RCC 7860 (cell line): ENCODE data around the gene GABPB1.
A peak's percentile ranks its signal among the peaks of the same experiment; 100 is the strongest.

Source experiments
- DNase-seq: peaks from one replicate; pipeline ENCODE4 v3.0.0-alpha.2; 2015; ENCODE audit warnings: low spot score
- FAIRE-seq: peaks from 2 replicates; lab custom pipeline; 2012; peaks lifted over from hg19 to GRCh38; lab: Jason Lieb, UNC

Gene GABPB1

DNA sequence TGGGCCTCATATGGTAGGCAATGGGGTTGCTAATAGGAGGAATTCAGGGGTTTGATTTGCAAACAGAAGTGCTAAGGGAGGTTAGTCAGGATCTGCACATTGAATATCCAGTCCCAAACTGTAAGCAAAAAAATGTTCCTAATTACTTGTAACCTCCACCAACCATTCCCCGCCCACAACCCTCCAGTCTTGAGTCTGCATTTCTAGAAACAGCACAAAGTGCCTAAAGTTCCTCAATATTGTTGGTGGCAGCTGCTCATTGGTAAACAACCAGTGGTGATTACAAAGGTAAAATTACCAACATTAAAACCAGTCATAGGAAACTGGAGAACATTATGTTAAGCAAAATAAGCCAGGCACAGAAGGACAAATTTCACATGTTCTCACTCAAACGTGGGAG is 108.4 kb downstream of the GABPB1 start:
- FAIRE-seq (no peak), DNase-seq (no peak)

DNA sequence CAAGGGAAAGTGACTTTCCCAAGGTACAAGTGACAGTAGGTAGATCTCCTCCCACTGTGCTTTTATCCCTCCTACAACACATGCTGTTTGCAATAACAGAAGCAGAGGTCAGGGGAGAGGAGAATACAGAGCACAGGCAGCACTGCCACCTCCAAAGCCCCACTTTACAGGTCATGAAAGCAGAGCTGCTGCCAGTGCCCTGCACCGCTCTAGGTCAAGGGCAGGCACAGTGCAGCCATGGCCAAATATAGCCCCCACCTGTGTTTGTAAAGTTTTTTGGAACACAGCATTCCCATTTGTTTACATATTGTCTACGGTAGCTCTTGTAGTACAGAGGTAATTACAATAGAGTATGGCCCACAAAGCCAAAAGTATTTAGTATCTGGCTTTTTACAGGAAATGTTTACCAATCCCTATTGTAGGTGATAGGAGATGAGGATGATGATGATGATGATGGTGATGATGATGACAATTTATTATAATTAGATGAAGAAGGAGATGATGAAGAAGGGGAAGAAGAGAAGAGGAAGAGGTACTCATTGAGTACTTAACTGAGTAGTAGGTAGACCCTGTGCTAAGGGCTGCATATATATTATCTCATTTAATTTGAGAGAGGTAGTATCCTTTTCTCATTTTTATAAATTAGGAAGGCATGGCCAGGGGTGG is 109.9 kb downstream of the GABPB1 start:
- FAIRE-seq, result no peak
- DNase-seq, result no peak

DNA sequence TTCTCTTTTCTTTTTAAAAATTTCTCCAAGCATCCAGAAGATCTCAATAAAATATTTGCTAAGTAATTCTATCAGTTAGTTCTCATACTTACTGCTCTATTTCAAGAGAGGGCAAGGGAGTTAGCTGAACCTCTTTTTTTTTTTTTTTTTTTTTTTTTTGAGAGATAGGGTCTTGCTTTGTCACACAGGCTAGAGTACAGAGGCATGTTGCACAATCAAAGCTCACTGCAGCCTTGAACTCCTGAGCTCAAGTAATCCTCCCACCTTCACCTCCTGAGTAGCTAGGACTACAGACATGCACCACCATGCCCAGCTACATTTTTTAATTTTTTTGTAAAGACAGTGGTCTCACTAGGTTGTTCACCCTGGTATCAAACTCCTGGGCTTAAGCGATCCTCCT is 110.8 kb downstream of the GABPB1 start:
- no peak for FAIRE-seq
- DNase-seq, result no peak

DNA sequence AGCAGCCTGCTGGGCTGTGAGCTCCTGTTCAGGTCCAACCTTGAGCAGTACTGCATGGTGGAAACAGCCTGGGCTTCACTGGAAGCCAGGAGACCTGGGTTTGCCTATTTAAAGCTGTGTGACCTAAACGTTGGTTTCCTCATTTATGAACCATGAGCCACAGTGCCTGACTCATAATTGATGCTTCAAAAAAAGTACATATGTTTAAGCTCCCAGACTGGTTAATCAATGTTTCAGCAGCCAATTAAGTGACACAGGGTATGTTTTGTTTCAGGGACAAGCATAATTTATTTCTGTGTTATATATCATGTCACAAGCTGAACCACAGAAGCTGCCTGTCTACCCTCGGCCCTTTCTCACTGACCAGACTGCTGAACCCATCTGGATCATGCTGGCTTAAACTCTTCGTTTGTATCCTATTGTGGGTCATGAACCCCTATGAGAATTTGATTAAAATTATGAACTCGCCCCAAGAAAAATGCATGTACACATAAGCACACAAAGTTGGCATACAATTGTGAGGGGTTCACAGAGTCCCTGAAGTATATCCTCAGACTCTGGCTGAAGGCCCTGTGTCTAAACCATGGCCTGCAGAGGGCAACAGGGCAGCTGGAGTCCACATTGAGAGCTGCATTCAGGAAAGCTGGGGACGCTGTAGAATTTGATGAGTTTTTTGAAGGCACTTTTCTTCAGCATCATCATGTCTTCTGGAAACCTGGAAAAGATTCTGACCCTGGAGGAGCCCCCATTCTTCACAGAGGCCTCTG is 113.1 kb downstream of the GABPB1 start:
- DNase-seq, result peak; percentile 15
- no peak for FAIRE-seq

DNA sequence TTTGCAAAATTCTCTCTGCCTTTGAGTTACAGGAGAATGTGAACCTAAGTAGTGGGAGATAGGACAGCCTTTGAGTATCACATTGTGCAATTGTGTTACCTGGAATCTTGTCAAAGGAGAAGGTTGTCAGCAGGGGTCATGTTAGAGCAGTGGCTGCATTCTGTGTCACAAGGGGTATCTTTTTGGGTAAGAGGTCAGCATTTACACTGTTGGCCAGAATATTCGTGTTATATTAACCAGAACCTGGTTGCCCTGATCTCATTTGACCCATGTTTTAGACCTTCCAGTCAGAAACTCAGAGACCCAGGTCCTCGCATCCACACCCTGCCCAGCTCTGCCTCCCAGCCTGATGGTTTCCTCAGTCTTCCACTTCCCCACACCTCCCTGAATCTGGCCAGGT is 116.7 kb downstream of the GABPB1 start:
- FAIRE-seq (no peak), DNase-seq (no peak)

DNA sequence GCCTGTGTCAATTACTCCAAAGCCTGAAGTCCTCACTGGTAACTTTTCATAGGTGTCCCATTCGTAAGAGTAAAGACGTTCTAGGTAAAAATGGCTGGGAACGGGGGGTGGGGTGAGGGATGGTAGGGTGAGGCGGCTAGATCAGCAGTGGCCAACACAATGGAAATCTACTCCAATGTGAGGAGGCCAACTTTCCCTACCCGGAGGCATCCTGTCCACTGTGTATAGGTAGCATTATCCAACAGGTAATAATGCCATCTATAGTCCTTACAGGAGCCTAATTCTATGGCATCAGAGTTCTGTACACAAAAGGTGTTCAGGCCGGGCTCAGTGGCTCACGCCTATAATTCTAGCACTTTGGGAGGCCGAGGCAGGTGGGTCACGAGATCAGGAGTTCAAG is 118.6 kb downstream of the GABPB1 start:
- no peak for FAIRE-seq
- no peak for DNase-seq

DNA sequence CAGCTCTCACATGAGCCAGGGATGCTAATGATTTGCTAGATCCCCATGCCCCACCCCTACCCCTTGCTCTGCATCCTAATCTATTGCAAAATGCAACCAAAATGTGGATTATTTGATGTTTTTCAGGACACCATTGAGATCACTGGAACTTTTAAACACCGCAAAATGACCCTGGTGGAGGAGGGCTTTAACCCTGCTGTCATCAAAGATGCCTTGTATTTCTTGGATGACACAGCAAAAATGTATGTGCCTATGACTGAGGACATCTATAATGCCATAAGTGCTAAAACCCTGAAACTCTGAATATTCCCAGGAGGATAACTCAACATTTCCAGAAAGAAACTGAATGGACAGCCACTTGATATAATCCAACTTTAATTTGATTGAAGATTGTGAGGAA is 119.2 kb downstream of the GABPB1 start:
- FAIRE-seq, result no peak
- DNase-seq, result no peak

DNA sequence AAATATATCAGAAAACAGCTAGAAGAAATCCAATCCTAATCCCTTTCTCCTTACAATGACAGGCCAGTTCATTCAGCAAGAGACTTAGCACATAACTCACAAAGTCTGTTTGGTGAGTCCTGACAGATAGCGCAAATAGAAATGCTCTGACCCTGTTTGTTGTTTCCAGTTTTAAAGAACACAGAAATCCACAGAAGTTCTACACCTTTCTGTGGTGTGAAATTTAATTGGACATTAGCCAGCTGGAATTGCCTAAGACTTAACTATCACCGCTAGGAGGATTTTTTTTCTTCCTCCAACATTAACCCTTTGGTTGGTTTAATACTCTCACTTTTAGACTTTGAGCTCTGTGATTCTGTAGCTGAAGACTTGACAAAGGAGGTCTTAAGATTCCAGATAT is 120.2 kb downstream of the GABPB1 start:
- FAIRE-seq (no peak), DNase-seq (no peak)

DNA sequence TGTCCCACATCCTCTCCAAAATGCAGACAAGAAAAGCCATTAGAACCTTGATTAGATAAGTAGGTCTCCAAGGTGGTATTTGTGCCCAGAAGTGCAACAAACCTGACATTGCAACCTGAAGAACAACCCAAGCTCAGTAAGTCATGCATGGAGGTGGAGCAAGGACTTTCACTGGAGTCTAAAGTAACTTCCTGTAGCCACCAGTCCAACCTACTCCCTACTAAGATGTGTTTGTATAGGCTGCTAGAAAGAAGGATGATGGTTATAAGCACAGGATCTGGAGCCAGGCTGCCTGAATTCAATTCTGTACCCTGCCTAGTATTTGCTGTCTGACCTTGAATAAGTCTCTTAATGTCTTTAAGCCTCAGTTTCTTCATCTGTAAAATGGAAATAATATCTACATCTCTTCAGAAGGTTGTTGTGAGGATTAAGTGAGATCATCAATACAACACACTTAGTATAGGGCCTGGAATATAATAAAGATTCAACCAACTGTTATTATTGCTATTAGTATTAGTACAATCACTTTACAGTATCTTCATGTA is 121.7 kb downstream of the GABPB1 start:
- FAIRE-seq, result no peak
- no peak for DNase-seq

DNA sequence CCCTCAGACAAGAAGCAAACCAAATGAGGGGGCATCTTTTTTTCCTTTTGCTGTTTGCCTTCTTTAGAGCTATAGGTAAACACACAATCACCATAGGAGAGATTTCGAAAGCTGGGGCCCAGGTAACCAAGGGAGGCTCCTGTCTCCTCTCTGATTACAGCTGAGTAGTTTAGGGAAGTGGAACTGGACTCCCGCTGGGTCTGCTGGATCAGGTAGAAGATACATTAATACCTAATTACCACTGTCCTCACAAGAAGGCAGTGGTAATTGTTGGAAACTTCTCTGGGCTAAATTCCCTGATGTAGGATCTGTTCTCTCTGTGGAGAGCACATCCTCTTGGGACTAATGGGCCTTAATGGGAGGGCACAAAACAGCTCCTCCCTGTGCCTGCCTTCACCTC is 122.2 kb downstream of the GABPB1 start:
- DNase-seq (no peak), FAIRE-seq (no peak)

DNA sequence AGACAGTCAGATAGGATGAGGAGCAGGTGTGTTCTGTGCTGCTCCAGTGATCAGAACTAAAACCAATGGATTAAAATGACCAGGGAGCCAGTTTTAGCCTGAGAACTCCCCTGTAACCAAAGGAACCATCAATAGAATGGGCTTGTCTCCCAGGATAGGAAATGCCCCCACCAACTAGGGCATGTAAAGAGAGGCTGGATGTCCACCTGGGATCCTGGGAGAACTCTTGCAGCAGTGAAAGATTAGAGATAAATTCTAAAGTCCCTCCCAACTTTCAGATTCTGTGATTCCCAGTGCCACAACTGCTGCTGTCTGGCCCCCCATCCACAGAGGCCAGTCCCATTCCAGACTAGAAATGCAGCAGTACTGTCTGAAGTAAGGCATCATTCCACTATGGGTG is 123.2 kb downstream of the GABPB1 start:
- FAIRE-seq (no peak), DNase-seq (no peak)

DNA sequence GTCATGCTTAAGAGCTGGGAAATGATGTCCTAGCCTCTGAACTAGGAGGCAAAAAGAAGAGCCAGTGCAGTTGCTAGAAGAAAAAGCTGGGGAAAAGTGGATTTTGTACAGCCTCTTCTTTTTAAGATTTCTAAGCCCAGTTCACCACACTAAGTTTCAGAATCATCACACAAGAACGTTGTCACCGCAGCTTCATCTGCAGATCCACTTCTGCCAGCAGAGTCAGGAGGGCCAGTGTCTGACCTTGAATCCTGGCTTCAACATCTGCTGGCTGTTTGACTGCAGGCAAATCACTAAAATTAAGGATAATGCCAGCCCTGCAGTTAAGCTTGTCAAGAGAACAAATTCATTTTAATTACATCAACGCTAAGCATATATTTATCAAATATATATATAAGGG is 125.7 kb downstream of the GABPB1 start:
- DNase-seq (no peak), FAIRE-seq (no peak)

DNA sequence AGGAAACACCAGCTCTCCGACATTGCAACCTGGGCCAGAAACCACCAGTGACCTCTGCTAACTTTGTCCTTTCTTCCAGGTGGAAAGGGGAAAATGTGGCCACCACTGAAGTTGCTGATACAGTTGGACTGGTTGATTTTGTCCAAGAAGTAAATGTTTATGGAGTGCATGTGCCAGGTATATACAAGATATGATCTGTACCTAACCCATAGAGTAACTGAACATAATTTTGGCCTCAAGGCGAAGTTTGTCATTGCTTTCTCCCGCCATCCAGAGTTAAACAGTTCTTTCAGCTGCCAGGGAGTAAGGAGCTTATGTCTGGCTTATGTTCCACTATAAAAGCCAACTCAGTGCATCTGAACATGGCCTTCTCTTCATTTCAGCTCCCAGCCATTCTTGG is 126.1 kb downstream of the GABPB1 start:
- FAIRE-seq (no peak), DNase-seq (no peak)

DNA sequence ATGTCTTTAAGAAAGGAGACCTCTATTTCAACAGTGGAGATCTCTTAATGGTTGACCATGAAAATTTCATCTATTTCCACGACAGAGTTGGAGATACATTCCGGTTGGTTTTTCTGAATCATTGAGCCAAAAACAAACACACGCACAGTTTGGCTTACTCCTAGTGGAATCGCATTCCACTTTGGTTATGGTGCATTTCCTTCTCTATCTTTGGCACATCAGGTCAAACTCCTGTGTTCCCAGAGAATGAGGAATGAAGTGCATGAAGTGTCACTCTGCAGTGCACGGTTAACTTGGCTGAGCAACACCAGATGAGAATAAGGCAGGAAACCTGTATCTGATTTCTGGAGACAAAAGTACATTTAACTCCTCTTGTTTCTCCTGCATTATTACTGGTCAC is 127.9 kb downstream of the GABPB1 start:
- FAIRE-seq, result peak; percentile 52
- peak; percentile 66 for DNase-seq

DNA sequence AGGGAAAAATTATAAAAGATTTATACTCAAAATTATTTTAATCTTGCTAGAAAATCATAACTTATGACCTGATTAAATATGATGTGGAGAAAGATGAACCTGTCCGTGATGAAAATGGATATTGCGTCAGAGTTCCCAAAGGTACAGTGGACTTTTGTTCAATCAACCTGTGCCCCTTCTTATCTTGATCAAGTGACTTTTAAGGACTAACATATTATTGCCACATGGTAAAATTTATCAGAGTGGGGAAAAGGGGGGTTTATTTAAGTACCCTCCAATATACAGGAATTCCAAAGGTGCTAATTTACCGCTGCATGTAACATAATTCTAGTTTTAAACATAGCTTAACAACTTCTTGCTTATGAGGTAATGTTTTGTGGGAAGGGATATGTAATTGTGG is 129.1 kb downstream of the GABPB1 start:
- no peak for FAIRE-seq
- no peak for DNase-seq
